Mucosa of stomach (tissue), 1 donor: ENCODE data around the gene RAB11B.

ENCODE experiments used
- H3K27me3 ChIP-seq: one replicate; pipeline ENCODE4 v1.7.0; 2013; ENCODE audit warnings: mild to moderate bottlenecking, low read length; ENCODE audit not compliant: control insufficient read depth, insufficient read depth
- H3K36me3 ChIP-seq: one replicate; pipeline ENCODE4 v1.7.0; 2013; ENCODE audit warnings: low read length; ENCODE audit not compliant: control insufficient read depth, insufficient read depth
- H3K4me1 ChIP-seq: one replicate; pipeline ENCODE4 v1.7.0; 2013; ENCODE audit warnings: mild to moderate bottlenecking, low read length; ENCODE audit not compliant: control insufficient read depth, insufficient read depth
- H3K4me3 ChIP-seq: one replicate; pipeline ENCODE4 v1.7.0; 2013; ENCODE audit warnings: low read length
- H3K9ac ChIP-seq: one replicate; pipeline ENCODE4 v1.7.0; 2013; ENCODE audit warnings: mild to moderate bottlenecking, low read length, moderate library complexity
- H3K9me3 ChIP-seq: one replicate; pipeline ENCODE4 v1.7.0; 2013; ENCODE audit warnings: mild to moderate bottlenecking, low read length, moderate library complexity; ENCODE audit not compliant: control insufficient read depth
- donor health status: Pancreatic carcinoma.

Gene RAB11B

GRCh38 chr19:8451377-8451776, 61.2 kb downstream of the RAB11B start:
- Histone ChIP-seq H3K36me3 (no peaks in the 10 kb centered on the region), H3K27me3 (no peaks in the 10 kb centered on the region), H3K4me3 (no peak overlapping the region), H3K9me3 (no peaks in the 10 kb centered on the region), H3K4me1 (peaks cover 55% of the 10 kb centered on the region), H3K9ac (no peak overlapping the region)

DNA sequence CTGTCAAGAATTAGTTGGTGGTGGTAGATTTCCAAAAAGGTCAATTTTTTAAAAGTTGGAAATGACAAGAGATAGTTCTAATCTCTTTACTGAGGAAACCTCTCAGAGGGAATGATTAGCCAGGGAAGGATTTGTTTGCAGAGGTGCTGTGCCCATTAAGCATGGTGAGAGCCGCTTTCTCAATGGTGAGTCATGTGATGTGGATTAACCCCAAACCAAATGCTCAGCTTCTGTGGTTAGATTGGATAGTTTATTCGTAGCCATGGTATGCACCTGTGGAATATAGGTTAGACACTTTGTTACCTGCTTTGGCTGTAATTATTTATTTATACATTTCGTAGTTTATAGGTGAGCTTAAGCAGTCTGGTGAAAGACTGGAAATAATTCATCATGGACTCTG, 61.7 kb downstream of the RAB11B start:
- H3K4me3 ChIP-seq: no peak overlapping the region
- no peaks in the 10 kb centered on the region for H3K9me3 ChIP-seq
- H3K36me3 ChIP-seq: no peaks in the 10 kb centered on the region
- peaks cover 54% of the 10 kb centered on the region for H3K4me1 ChIP-seq
- no peak overlapping the region for H3K9ac ChIP-seq
- H3K27me3 ChIP-seq: no peaks in the 10 kb centered on the region

GRCh38 chr19:8452446-8453123, 62.4 kb downstream of the RAB11B start:
- no peaks in the 10 kb centered on the region for H3K27me3 ChIP-seq
- H3K9ac ChIP-seq: no peak overlapping the region
- H3K4me3 ChIP-seq: no peak overlapping the region
- H3K4me1 ChIP-seq: peaks cover 51% of the 10 kb centered on the region
- H3K36me3 ChIP-seq: no peaks in the 10 kb centered on the region
- no peaks in the 10 kb centered on the region for H3K9me3 ChIP-seq

DNA sequence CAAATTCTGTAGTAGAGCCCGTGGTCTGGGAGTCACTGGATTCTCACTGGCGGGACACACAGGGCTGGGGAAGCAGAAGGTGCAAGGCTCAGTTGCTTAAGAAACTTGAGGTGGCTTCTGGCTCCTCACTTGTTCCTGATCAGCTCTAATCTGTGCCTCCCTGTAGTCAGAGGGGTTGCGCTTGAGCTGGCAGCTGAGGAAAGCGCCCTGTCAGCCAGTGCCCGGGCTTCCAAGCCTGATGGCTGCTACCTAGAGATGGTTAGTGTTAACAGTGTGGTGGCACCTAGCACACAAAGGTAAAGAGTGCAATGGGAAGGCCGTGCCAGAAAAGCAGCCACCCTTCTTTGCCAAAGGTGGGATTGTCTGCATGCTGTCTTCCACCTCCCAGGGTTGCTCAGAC, 63.5 kb downstream of the RAB11B start:
- no peak overlapping the region for H3K9ac ChIP-seq
- peaks cover 61% of the 10 kb centered on the region for H3K4me1 ChIP-seq
- H3K4me3 ChIP-seq: no peak overlapping the region
- no peaks in the 10 kb centered on the region for H3K9me3 ChIP-seq
- no peaks in the 10 kb centered on the region for H3K36me3 ChIP-seq
- H3K27me3 ChIP-seq: no peaks in the 10 kb centered on the region
